ENCODE data around the gene CNOT6.

Gene CNOT6

DNA sequence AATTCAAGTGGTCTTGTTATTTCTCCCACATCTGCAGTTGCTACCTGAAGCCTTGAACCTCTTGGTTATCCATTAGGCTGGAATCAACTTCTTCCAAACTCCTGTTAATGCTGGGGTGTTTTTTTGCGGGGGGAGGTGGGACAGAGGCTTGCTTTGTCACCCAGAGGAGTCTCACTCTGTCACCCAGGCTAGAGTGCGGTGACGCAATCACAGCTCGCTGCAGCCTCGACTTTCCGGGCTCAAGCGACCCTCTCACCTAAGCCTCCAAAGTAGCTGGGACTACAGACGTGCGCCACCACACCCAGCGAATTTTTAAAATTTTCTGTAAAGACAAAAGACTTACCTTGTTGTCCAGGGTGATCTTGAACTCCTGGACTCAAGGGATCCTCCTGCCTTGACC lies 92.7 kb downstream of the CNOT6 start:
- no peak for DNase-seq

DNA sequence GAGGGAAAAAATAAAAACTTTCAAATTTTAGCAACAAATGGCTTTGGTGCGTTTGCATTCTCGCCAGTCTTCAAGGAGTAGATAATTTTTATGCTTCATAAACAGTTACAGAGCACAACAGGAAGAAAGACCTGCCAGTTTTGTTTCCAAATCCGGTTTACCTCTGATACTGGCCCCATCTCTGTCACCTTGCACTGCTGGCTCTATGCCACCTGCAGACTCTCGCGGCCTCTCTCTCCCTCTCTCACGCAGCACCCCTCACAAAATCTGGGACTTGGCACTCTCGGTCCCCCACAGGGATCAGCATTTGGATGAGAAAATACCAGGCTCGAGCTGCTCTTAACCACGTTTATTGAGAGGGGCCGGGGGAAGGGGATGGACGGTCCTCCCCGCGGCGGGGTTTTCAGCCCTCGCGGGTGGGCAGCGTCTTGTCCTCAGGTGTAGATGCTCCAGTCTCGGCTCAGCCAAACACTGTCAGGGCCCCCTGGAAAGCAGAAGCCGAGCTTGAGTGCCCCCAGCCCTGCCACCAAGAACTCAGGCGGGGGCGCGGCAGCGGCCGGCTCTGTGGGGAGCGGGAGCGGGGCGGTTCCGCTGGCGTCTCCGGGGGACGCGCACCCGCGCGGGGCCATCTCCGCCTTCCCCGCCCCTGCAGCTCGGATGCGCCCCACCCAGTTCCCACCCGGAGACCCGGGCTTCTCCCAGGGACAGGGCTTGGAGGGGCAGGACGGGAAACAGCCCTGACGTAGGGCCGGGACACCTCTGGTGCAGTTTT lies 95.8 kb downstream of the CNOT6 start:
- DNase-seq: no peak

DNA sequence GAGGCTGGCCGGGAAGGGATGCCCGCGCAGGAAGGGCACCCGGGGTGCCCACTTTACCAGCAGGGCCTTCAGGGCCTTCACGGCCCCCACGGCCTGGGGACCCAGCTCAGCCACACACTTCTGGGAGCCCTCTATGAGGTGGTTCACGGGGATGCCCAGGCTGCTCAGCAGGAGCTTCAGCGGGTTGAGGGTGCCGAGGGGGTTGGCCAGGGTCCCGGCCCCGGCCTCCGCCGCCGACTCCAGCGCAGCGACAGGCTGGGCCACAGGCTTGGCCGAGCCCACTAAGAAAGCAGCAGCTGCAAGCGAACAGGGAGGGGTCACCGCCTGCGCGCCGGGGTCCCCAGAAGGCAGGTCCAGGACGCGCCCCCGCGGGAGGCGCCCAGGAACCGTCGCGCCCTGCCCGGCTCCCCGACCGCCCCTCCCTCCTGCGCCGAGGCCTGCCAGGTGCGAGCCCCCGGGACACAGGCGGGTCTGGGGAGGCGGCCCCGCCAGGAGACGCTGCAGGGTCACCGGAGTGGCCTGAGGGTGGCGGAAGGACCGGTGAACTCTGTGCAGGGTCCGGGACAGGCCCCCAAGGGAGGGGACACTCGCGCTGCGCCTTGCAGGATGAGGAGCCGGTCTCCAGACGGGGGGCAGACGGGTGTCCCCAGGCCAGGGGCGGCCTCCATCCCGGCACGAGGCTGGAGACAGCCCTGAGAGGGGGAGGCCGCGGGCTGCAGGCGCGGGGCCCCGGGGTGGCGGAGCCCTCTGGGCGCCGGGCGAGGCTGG lies 96.5 kb downstream of the CNOT6 start:
- DNase-seq: no peak

GRCh38 chr5:180591311-180591887 lies 97.2 kb downstream of the CNOT6 start, which contains the start of gene SCGB3A1:
Gene SCGB3A1 (minus strand): TSS chr5:180591499. CDS start chr5:180591462, 37 bp downstream.
- DNase-seq: no peak

- no peak for DNase-seq
Observed at GRCh38 chr5:180592176-180592575, 98.0 kb downstream of the CNOT6 start.

DNA sequence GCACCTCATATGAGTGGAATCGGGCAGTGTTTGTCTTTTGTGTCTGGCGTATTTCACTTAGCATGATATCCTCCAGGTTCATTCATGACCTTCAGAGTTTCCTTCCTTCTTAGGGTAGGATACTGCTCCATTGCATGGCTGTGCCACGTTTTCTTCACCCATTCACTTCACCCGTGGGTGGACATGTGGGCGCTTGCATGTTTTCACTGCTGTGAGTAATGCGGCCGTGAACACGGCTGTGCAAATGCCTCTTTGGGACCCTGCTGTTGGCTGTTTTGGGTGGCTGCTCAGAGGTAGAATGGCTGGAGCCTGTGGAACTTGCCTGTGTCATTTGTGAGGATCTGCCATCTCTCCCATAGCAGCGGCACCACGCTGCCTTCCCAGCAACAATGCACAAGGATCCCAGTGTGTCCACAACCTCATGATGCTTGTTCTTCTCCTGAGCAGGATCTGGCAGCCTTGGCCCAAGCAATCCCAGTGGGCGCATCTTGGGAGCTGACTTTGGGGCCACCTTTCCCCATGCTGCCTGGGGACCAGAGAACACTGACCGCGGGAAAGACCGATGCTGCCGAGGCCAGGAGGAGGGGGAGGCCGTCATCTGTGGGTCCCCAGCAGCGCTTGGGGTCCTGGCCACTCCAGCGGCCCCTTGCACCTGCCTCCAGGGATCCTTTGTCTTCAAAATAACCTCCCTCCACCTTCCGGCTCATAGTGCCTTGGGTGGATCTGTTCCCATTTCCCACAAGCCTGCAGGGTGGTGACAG lies 99.4 kb downstream of the CNOT6 start:
- no peak for DNase-seq

- no peak for DNase-seq
Observed at GRCh38 chr5:180594311-180595045, 100.3 kb downstream of the CNOT6 start.

GRCh38 chr5:180595046-180595379 lies 100.8 kb downstream of the CNOT6 start:
- no peak for DNase-seq

DNA sequence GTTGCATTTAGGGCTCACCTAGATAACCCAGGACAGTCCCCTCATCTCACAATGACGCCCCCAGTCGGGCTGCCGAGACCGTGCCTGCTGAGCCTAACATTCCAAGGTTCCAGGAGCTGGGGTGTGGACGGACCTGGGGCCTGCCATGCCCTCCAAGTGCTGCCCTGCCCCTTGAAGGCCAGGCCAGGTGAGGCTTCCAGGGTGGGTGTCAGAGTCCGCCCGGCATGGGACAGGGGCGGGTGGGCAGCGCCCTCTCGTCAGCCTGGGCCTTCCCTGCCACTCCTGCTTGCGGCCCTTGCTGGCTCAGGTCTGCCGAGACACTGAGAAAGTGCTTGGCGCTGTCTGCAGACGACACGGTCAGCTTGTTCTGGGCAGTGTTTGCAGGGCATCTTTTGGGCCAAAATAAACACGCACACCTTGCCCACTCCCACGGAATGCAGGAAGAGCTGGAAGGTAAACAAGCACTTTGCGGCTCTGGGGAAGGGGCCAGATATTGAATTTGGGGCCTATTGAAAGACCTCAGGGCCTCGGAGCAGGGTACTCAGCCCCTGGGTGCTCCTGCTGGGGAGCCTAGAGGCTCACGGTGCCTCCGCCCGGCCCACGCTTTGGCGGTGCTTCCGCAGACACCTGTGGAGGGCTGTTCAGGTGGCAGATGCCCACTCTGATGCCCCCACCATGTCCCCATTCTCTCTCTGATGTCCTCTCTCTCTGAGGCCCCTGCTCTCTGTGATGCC lies 101.4 kb downstream of the CNOT6 start:
- DNase-seq: no peak

DNA sequence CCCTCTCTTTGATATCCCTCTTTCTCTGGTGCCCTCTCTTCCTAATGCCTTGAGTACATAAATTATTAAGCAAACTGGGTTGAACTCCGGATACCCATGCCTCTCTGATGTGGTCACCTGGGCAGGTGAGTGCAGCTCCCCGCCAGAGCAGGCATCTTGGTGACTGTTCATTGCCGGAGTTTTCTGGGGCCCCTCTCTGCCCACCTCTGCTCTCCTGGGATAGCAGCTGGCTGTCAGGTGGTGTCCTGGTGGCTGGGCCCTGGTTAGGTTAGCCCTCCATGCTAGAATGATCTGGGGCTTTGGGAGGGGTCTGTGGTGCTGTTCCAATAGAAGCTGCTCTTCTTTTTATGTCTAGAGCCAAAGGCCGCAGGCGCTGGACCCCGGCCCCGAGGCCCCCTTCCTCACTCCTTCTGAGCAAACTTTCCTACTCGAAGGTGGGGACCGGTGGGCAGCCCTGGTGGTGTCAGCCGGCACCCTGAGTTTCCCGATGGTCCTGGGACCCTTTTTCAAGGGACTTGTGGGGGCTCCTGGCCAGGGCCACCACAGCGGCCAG lies 102.0 kb downstream of the CNOT6 start:
- DNase-seq: no peak

- DNase-seq: no peak
Observed at GRCh38 chr5:180596668-180597231, 102.6 kb downstream of the CNOT6 start.

DNA sequence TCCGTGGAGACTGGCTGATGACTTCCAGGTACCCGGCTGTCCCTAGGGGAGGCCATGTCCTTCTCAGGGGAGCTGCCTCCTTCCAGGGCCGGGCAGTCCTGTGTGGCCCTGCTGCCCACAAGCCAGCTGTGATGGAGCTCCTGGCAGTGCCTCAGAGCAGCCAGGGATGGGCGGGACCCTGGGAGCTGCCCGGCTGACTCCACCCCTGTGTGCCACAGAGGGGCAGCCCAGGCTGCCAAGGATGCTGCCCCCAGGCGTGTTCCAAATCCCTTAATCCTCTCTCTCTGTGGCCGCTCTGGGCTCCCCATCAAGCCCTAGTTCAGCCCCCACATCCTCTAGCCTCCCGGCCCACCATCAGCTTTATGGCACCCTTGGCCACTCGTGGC lies 104.1 kb downstream of the CNOT6 start:
- no peak for DNase-seq

- DNase-seq: no peak
Observed at GRCh38 chr5:180598797-180599589, 104.8 kb downstream of the CNOT6 start.

DNA sequence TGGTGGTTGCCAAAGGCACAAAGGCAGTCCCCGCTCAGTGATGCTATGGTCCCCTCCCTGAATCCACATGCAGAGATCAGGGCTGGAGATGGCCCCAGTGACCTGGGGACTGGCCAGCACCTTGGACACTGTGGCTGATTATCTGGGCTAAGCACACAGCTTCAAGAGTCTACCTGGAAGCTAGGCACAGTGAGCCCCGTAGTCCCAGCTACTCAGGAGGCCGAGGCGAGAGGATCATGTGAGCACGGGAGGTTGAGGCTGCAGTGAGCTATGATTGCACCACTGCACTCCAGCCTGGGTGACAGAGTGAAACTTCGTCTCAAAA lies 105.4 kb downstream of the CNOT6 start:
- no peak for DNase-seq

GRCh38 chr5:180599981-180600553 lies 105.9 kb downstream of the CNOT6 start:
- no peak for DNase-seq

DNA sequence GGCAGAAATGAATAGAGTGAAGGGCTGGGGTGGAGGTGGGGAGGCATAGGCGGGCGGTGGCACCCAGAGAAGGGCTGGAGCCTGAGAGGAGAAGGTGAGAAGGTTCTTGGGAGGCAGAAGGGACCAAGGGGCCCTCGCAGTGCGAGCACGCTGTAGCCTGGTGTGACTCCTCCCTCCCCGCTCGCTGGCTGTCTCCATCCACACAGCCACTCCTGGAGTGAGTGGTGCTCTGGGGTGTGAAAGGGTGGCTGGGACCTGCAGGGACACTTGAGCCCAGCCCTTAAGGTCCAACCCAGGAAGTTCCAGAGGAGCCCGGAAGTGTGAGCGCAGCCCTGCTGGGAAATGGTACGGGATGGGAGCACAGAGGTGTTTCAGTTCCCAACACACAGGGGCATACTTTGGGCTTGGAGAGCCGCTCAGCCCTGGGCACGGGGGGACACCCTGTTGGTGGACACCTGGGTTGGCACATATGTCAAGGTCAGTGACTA lies 106.4 kb downstream of the CNOT6 start:
- DNase-seq: no peak

DNA sequence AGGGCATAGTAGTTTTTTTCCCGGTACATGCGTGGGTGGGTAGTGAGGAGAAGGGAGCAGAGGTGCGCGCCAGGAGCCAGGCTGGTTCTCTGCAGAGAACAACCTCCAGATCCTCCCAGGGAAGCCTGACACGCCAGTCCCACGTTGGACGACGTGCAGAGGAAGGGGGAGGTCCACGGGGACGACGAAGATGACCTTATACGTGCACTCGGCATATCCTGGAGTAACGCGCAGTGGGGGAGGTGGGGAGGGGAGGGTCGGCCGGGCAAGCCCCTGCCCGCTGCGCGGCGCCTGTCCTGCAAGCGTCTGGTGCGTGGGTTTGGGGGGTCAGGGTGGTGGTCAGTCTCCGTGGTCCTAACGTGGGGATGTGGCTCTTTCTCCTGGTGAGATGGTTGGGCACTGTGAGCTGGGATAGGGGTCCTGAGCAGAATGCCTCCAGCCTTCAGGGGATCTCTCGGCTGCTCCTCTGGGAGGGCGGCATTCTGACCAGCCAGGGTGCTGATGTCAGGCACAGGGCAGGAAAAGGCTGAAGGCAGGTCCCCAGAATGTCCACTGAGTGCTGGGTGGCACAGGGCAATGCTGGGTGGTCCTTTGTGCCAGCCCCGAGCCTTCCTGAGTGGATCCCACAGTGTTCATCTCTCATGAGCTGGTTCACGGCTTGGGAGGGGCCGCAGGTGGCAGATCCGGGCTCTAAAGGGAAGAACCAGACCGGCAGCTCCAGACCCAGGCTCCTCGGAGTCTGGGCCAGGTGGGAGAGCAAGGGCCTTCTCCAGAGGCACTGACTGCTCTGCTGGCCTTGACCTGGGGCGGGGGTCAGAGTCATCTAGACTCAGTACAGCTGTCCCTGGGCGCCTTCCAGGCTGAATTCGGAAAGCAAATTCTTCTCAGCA lies 107.7 kb downstream of the CNOT6 start:
- no peak for DNase-seq

DNA sequence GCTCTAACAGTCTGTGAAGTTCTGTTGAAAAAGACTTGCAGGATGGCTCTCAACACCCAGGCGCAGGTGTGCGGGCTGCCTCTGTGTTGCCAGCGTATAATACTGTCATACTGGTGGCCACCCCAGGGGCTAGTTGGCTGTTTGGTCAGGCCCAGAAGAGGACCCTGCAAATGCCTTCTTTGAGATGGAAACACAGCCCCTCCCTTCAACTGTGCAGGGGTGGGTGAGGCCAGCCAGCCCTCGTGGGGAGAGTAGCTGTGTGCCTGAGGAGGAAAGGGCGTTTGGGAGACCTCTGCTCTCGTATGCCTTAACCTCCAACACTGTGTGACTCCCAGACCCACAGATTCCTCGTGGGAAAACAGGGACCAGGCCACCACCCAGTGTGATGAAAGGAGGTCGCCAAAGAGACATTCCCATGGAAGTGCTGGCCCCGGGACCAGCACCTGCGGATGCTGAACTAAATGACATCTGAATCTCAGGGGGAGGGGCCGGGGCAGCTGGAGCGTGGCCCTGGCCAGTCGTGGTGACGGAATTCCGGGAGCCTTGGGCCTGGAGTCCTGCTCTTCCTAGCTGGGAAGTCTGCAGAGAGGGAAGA lies 108.4 kb downstream of the CNOT6 start:
- DNase-seq: no peak

Data from midbrain (tissue), 1 donor.